ACHN (cell line): ENCODE measurements around the gene WDR86.

Experiments used
- DNase-seq: peaks from one replicate; pipeline ENCODE4 v3.0.0-alpha.2; 2015
- in situ Hi-C: cut with HindIII; loops from 2 replicates; pipeline ENCODE4 v1.10.0; 2017; ENCODE audit warnings: low sequenced_read_pairs, low pct_ligation_motif_present, low pct_unique_long_range_greater_than_20kb

Gene WDR86

GRCh38 chr7:151375530-151376217 is 34.2 kb downstream of the WDR86 start:
- DNase-seq: no peak
- in situ Hi-C loops: no loop called here

GRCh38 chr7:151374726-151375125 is 35.1 kb downstream of the WDR86 start:
- in situ Hi-C loops: no loop called here
- no peak for DNase-seq

- DNase-seq: no peak
- in situ Hi-C loops: no loop called here
Observed at GRCh38 chr7:151374139-151374538, 35.7 kb downstream of the WDR86 start.

GRCh38 chr7:151373599-151373998 is 36.2 kb downstream of the WDR86 start:
- in situ Hi-C loops: no loop called here
- DNase-seq: no peak

GRCh38 chr7:151372612-151373265 is 37.1 kb downstream of the WDR86 start:
- no peak for DNase-seq
- in situ Hi-C loops: no loop called here

- DNase-seq: no peak
- in situ Hi-C loops: no loop called here
Observed at GRCh38 chr7:151371266-151371665, 38.6 kb downstream of the WDR86 start.

GRCh38 chr7:151368136-151368571 is 41.7 kb downstream of the WDR86 start:
- in situ Hi-C loops: loop anchor here (10.0 kb wide), 1 partner anchor 77 kb away; the partner anchor contains the start of gene CRYGN
- peak; percentile 84 for DNase-seq

- DNase-seq: no peak
- in situ Hi-C loops: loop anchor here (10.0 kb wide), 1 partner anchor 78 kb away; the partner anchor contains the start of gene CRYGN
Observed at GRCh38 chr7:151367284-151367683, 42.6 kb downstream of the WDR86 start.

- in situ Hi-C loops: loop anchor here (10.0 kb wide), 1 partner anchor 78 kb away; the partner anchor contains the start of gene CRYGN
- no peak for DNase-seq
Observed at GRCh38 chr7:151366880-151367222, 43.0 kb downstream of the WDR86 start.

- in situ Hi-C loops: loop anchor here (10.0 kb wide), 1 partner anchor 78 kb away; the partner anchor contains the start of gene CRYGN
- DNase-seq: no peak
Observed at GRCh38 chr7:151366166-151366879, 43.5 kb downstream of the WDR86 start.

- no peak for DNase-seq
- in situ Hi-C loops: loop anchor here (10.0 kb wide), 1 partner anchor 82 kb away; the partner anchor contains the start of gene CRYGN
Observed at GRCh38 chr7:151363182-151363581, 46.7 kb downstream of the WDR86 start.

GRCh38 chr7:151361193-151361959 is 48.5 kb downstream of the WDR86 start:
- in situ Hi-C loops: loop anchor here (10.0 kb wide), 1 partner anchor 83 kb away; the partner anchor contains the start of gene CRYGN
- no peak for DNase-seq

- DNase-seq: no peak
- in situ Hi-C loops: no loop called here
Observed at GRCh38 chr7:151352512-151352911, 57.3 kb downstream of the WDR86 start.

GRCh38 chr7:151351967-151352366 is 57.9 kb downstream of the WDR86 start:
- in situ Hi-C loops: no loop called here

GRCh38 chr7:151351027-151351426 is 58.8 kb downstream of the WDR86 start:
- in situ Hi-C loops: no loop called here
- DNase-seq: peak; percentile 48

More at GRCh38 chr7:151351967-151352366, 57.9 kb downstream of the WDR86 start:
- DNase-seq: no peak

GRCh38 chr7:151349507-151349853 is 60.4 kb downstream of the WDR86 start:
- in situ Hi-C loops: no loop called here
- DNase-seq: peak; percentile 38

- no peak for DNase-seq
- in situ Hi-C loops: no loop called here
Observed at GRCh38 chr7:151348970-151349369, 60.9 kb downstream of the WDR86 start.

- DNase-seq: no peak
- in situ Hi-C loops: no loop called here
Observed at GRCh38 chr7:151347200-151347599, 62.6 kb downstream of the WDR86 start.

GRCh38 chr7:151346470-151346769 is 63.4 kb downstream of the WDR86 start:
- in situ Hi-C loops: no loop called here
- no peak for DNase-seq
